ENCODE results near the gene ZNF653. TPM values are rescaled to one million over a fixed set of nuclear protein-coding genes. Genes with fewer than 3 reads are reported as not detected.

ZNF653 gene
- total and polyA plus RNA-seq, 9 of the 15 experiments (the other 6 are each of a cell fraction or from before 2014, with no cell fraction given): 1.6 to 8.0 (median 4.2) TPM; not detected in 2

DNA sequence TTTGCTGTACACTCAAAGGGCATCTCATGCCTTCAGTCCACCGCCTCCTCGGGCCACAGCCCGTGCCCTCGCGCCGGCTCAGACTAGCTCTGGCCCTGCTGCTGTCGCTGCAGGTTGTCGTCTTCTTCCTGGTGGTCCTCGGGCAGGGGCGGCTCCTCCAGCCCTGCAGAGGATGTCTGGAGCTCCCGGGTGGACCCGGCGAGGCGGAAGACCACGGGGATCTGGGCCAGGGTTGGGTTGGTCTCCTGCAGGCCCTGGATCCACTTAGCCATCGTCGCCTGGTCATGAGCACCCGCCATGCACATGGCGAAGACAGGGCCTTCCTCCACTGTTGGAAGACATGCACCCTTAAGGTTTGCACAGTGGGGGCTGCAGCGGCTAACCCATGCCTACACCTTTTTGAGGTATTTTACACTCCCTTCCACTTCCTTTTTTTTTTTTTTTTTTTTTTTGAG, 489 bp upstream of the ZNF653 start (continued):
- TF ChIP-seq PTBP1 (IDR thresholded peaks at IDR 0.05; ENCODE audit: low read depth, low read length) (no peak), ZNF282 (CRISPR knock-in tag; IDR thresholded peaks at IDR 0.05) (no peak), PREB (CRISPR knock-in tag; IDR thresholded peaks at IDR 0.05) (no peak), ZNF785 (CRISPR knock-in tag; IDR thresholded peaks at IDR 0.05) (no peak), ZNF217 (CRISPR knock-in tag; IDR thresholded peaks at IDR 0.05) (no peak), RB1 (IDR thresholded peaks at IDR 0.05; ENCODE audit: low read depth) (no peak), PKNOX1 (IDR thresholded peaks at IDR 0.05) (no peak), ZNF407 (IDR thresholded peaks at IDR 0.05; ENCODE audit: low read depth) (no peak)
- TF ChIP-seq, protein P1, sequence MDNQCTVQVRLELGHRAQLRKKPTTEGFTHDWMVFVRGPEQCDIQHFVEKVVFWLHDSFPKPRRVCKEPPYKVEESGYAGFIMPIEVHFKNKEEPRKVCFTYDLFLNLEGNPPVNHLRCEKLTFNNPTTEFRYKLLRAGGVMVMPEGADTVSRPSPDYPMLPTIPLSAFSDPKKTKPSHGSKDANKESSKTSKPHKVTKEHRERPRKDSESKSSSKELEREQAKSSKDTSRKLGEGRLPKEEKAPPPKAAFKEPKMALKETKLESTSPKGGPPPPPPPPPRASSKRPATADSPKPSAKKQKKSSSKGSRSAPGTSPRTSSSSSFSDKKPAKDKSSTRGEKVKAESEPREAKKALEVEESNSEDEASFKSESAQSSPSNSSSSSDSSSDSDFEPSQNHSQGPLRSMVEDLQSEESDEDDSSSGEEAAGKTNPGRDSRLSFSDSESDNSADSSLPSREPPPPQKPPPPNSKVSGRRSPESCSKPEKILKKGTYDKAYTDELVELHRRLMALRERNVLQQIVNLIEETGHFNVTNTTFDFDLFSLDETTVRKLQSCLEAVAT (IDR thresholded peaks at IDR 0.05): no peak

All from K562 (cell line).